DMS153 treated with DMSO at 0.1 percent for 48 hours (cell line): Measurements from ENCODE around the gene CYP4F12.

Experiments
- DNase-seq: peaks from one replicate; lab custom pipeline; 2025; ENCODE audit not compliant: unreplicated experiment; lab: John Stamatoyannopoulos, UW

CYP4F12 gene

GRCh38 chr19:15672580-15673175 lies at the start of gene CYP4F12:
TSS of gene CYP4F12 (plus strand) at chr19:15673087. CDS start at chr19:15673530, 443 bp downstream.
- DNase-seq, result peak; percentile 29

- DNase-seq, result no peak
These were observed 49.1 kb upstream of the CYP4F12 start for GRCh38 chr19:15623711-15624318.

GRCh38 chr19:15628236-15629002 lies 44.5 kb upstream of the CYP4F12 start:
- DNase-seq, result no peak

GRCh38 chr19:15629003-15629880 lies 43.6 kb upstream of the CYP4F12 start:
- peak; percentile 77 for DNase-seq

- DNase-seq, result no peak
These were observed 41.1 kb upstream of the CYP4F12 start for GRCh38 chr19:15631817-15632216.

GRCh38 chr19:15633082-15633835 lies 39.6 kb upstream of the CYP4F12 start:
- DNase-seq, result no peak

GRCh38 chr19:15634105-15634504 lies 38.8 kb upstream of the CYP4F12 start:
- DNase-seq, result no peak

- DNase-seq, result no peak
These were observed 37.7 kb upstream of the CYP4F12 start for GRCh38 chr19:15635016-15635805.

- DNase-seq, result no peak
These were observed 36.9 kb upstream of the CYP4F12 start for GRCh38 chr19:15636026-15636425.

- no peak for DNase-seq
These were observed 33.3 kb upstream of the CYP4F12 start for GRCh38 chr19:15639596-15639995.

- peak; percentile 78 for DNase-seq
These were observed 32.5 kb upstream of the CYP4F12 start, which contains the start of gene CYP4F3 for GRCh38 chr19:15640294-15640903. TSS of gene CYP4F3 (plus strand) at chr19:15640897. CDS start at chr19:15641416, 519 bp downstream.

GRCh38 chr19:15640904-15641597 lies 31.8 kb upstream of the CYP4F12 start:
- no peak for DNase-seq

- DNase-seq, result no peak
These were observed 30.9 kb upstream of the CYP4F12 start for GRCh38 chr19:15641901-15642491.

- no peak for DNase-seq
These were observed 30.1 kb upstream of the CYP4F12 start for GRCh38 chr19:15642807-15643206.

GRCh38 chr19:15643387-15643786 lies 29.5 kb upstream of the CYP4F12 start:
- DNase-seq, result no peak

GRCh38 chr19:15644066-15644741 lies 28.7 kb upstream of the CYP4F12 start:
- no peak for DNase-seq

GRCh38 chr19:15644816-15645215 lies 28.1 kb upstream of the CYP4F12 start:
- DNase-seq, result no peak

GRCh38 chr19:15649526-15649925 lies 23.4 kb upstream of the CYP4F12 start:
- DNase-seq, result no peak
